Activated CD4-positive, alpha-beta T cell treated with anti-CD3 and anti-CD28 coated beads, Interleukin-2, amount 50 U/mL, for 1 hour (primary cell): Measurements from ENCODE around the gene CDC42EP1.
"Not testable (repeated sequence)": the region's sequence is repeated elsewhere in the genome, so short reads cannot be mapped to it uniquely, and the experiment has no call there.

Experiments used
- DNase-seq: peaks from one replicate; pipeline ENCODE4 v3.0.0-alpha.2; 2020

The CDC42EP1 gene

GRCh38 chr22:37534445-37534844, 25.8 kb upstream of the CDC42EP1 start:
- DNase-seq: no peak

DNA sequence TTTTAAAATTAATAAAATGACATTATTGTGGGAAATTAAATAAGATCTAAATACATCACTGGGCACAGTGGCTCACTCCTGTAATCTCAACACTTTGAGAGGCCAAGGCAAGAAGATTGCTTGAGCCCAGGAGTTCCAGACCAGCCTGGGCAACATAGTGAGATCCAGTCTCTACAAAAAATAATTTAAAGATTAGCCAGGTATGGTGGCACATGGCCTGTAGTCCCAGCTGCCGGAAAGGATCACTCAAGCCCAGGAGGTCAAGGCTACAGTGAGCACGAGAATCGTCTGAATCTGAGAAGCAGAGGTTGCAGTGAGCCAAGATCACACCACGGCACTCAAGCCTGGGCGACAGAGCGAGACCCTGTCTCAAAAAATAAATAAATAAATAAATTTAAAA, 25.1 kb upstream of the CDC42EP1 start:
- DNase-seq: no peak

DNA sequence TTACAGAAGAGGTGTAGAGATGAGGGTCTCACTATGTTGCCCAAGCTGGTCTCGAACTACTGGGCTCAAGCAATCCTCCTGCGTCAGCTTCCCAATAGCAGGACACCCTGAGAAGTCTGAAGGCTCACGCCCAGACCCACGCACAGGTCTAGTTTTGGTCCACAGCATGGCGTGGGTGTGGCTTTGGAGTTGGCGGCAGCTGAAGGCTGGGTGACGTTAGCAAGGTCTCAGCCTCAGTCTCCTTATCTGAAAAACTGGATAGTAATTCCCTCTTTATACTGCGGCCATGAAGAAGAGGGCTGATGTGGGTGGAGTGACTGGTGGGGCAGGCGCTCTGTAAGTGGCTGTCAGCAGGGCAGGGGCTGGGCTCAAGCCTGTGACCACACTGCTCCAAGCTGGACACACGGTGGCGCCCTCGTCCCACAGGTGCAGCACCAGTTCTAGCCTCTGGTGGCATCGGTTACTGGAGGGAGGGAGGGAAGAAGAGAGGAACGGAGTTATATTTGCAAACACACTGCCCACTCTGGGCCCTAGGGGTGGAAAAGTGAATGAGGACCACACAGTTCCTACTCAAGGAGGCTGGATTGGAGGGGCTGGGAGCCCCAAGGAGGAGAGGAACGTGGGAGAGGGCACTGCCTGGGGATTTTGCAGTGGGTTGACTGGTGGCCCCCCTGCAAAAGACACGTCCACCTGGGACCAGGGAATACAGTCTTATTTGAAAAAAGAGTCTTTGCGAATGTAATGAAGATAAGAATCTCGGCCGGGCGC, 21.5 kb upstream of the CDC42EP1 start:
- DNase-seq: peak; percentile 90

GRCh38 chr22:37539790-37540189, 20.5 kb upstream of the CDC42EP1 start:
- DNase-seq: not testable (repeated sequence)

- DNase-seq: not testable (repeated sequence)
Observed at GRCh38 chr22:37542416-37542815, 17.9 kb upstream of the CDC42EP1 start.

GRCh38 chr22:37542959-37543358, 17.3 kb upstream of the CDC42EP1 start:
- DNase-seq: no peak

- DNase-seq: peak; percentile 49
Observed at GRCh38 chr22:37544955-37545702, 15.2 kb upstream of the CDC42EP1 start.

GRCh38 chr22:37545703-37546436, 14.4 kb upstream of the CDC42EP1 start:
- no peak for DNase-seq

DNA sequence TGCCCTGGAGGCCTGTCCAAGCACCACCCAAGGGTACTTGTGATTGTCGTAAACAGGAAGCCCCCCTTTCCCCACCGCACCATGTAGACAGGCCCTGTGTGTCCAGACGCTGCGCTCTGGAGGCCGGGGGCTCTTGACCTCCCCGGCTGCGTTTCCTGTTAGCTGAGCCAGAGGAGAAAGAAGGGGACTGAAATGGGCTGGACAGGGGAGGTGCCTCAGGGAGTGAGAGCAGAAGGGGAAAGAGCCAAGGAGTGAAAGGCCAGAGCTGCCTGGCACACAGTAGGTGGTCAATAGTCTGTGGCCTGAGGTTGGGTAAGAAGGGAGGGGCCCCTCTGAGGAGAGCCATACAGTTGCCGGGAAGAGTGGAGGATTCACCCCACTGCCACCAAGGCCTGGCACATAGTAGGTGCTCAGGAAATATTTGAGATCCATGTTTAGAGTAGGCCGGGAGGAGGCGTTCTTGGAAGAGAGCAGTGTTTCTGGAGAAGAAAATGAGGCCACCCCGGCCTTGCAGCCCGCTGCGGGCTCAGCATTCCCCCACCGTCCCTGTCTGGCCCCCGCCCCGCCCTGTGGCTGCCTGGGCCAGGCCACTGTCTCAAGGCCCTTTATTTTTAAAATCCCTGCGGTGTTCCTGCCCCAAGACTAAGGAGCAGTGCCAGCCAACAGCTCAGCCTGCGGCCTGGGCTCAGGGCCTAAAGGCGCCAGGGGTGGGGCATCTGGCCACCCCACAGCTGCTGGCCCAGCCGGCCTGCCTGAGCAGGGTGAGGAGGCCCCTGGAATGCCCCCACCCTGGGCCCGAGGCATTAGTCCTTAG, 13.6 kb upstream of the CDC42EP1 start:
- no peak for DNase-seq

- DNase-seq: no peak
Observed at GRCh38 chr22:37547251-37547741, 13.0 kb upstream of the CDC42EP1 start.

- DNase-seq: no peak
Observed at GRCh38 chr22:37549704-37550059, 10.6 kb upstream of the CDC42EP1 start.

DNA sequence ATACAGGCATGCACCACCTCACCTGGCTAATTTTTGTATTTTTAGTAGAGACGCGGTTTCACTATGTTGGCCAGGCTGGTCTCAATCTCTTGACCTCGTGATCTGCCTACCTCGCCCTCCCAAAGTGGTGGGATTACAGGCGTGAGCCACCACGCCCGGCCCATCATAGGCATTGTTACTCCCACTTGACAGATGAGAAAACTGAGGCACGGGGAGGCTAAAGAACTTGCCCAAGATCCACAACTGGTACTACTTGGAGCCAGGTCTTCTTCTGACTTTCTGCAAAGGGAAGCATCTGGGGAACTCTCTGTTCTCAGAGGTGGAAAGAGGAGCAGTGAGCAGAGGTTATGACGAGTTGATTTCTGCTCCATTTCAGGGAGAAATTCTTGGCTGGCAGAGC, 9.4 kb upstream of the CDC42EP1 start:
- not testable (repeated sequence) for DNase-seq

DNA sequence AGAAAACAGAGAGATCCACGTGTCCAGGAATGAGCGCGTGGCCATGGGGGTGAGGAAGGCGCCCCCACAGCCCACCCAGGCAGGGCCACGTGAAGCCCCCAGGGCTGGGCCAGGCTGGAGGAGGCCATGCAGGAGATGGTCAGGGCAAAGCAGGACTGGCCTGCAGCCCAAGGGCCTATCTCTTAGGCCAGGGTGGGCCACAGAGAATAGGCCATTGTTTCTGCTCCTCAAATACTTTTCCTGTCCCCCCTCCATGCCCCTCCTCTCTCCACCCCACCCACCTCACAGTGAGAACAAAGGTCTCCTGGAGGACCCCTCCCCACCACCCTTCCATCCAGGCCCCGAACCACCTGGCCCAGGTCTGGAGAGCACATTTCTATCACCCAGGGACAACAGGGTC, 8.3 kb upstream of the CDC42EP1 start:
- no peak for DNase-seq

- DNase-seq: no peak
Observed at GRCh38 chr22:37552524-37553163, 7.6 kb upstream of the CDC42EP1 start.

GRCh38 chr22:37553725-37554124, 6.6 kb upstream of the CDC42EP1 start:
- DNase-seq: no peak

DNA sequence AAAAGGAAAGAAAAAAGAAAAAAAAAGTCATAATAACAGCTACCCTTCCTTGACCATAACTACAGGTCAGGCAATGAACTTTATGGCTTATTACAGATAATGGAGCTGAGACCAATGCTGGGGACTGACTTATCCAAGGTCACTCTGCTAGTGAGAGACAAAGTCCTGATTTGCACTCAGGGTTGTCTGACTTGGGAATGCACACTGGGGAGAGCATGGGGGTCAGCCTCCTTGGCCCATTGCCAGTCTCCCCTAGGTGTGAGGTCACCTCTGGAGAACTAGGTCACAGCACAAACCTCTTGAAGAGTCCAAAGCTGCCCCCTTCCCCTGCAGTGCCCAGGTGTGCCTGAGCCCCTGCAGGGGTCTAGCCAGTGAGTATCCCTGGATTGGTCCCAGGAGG, 5.3 kb upstream of the CDC42EP1 start:
- no peak for DNase-seq

DNA sequence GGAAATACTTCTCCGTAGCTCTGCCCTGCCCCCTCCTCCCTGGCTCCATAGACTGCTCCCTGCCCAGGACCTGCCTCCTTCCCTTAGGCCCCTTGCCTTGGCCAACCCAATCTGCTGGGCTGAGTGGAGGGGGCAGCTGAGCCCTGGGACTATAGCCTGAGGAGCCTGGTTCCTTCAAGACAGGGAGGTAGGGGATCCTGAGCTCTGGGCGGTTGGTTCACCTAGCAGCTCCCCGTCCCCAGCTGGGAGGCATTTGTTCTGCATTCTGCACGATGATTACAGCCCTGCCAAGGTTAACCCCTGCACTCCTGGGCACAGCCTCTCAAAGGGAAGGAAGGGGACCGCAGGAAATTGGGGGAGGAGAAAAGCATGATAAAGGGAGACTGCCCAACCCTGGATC, 3.6 kb upstream of the CDC42EP1 start:
- DNase-seq: no peak

DNA sequence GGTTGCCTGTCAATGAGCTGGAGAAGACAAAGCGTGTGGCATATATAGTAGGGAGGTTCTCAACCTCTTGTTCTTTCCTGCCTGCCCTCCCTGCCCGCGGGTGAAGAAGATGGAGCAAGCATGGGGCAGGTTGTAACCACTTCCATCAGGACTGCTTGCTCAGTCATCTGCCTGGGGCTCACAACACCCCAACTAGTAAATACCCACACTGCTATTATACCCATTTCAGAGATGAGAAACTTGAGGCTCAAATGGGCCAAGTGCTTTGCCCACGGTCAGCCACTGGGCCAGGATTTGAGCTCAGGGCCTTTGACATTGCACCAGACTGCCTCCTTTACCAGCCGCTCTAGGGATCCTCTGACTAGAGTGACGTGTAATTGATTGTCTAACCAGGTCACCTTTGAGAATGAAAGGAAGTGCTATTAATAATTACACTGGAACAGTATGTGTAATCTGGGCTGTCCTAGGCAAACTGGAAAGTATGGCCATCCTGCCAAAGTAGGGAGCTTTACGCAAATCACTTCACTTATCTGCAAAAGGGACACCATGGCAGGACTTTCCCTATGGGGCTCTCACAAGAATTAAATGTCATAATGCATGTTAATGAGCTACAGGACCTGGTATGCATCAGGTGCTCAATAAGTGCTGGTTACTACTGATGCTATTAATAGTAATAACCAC, 2.8 kb upstream of the CDC42EP1 start:
- DNase-seq: no peak

- DNase-seq: no peak
Observed at GRCh38 chr22:37558815-37559214, 1.5 kb upstream of the CDC42EP1 start.

GRCh38 chr22:37559521-37559900, 769 bp upstream of the CDC42EP1 start:
- no peak for DNase-seq

GRCh38 chr22:37560608-37561211, 430 bp downstream of the CDC42EP1 start:
- no peak for DNase-seq
